HepG2 (cell line): ENCODE data around the gene PTPN18. TPM values are rescaled to one million over a fixed set of nuclear protein-coding genes. Genes with fewer than 3 reads are reported as not detected.

Experiments
- AFF4 ChIP-seq: sonication (generic); formaldehyde crosslinking; IDR thresholded peaks from 2 replicates; pipeline ENCODE4 v1.4.0; 2020; ENCODE audit warnings: missing genetic modification reagents
- AKNA ChIP-seq: sonication (generic); formaldehyde crosslinking; IDR thresholded peaks from 2 replicates; pipeline ENCODE4 v1.4.0; 2020; ENCODE audit warnings: missing genetic modification reagents, borderline replicate concordance
- ATRX ChIP-seq: sonication (generic); formaldehyde crosslinking; IDR thresholded peaks from 2 replicates; pipeline ENCODE4 v1.4.0; 2020; ENCODE audit warnings: missing genetic modification reagents, borderline replicate concordance
- RFXAP ChIP-seq: sonication (generic); formaldehyde crosslinking; IDR thresholded peaks from 2 replicates; pipeline ENCODE4 v1.4.0; 2020; ENCODE audit warnings: missing genetic modification reagents, borderline replicate concordance
- SATB2 ChIP-seq: sonication (generic); formaldehyde crosslinking; IDR thresholded peaks from 2 replicates; pipeline ENCODE4 v1.5.0; 2020; ENCODE audit warnings: missing genetic modification reagents
- SMARCE1 ChIP-seq: fragments of 450-650 bp; IDR thresholded peaks from 2 replicates; pipeline ENCODE4 v1.6.1; 2017; ENCODE audit warnings: borderline replicate concordance
- SNRNP70 ChIP-seq: fragments of 200-400 bp; formaldehyde crosslinking; IDR thresholded peaks from 2 replicates; pipeline ENCODE4 v1.6.1; 2017; ENCODE audit warnings: mild to moderate bottlenecking, low read depth, low read length, moderate library complexity
- SUZ12 ChIP-seq: fragments of 150-350 bp; IDR thresholded peaks from 2 replicates; pipeline ENCODE4 v1.6.1; 2014; ENCODE audit warnings: low read depth, low read length
- THAP11 ChIP-seq: IDR thresholded peaks from 2 replicates; pipeline ENCODE4 v1.6.1; 2016; ENCODE audit warnings: missing biosample characterization, missing genetic modification reagents
- ZFP82 ChIP-seq: sonication (generic); formaldehyde crosslinking; IDR thresholded peaks from 2 replicates; pipeline ENCODE4 v1.5.1; 2020; ENCODE audit warnings: mild to moderate bottlenecking, missing genetic modification reagents, borderline replicate concordance
- ZNF138 ChIP-seq: sonication (generic); formaldehyde crosslinking; IDR thresholded peaks from 2 replicates; pipeline ENCODE4 v1.5.0; 2020; ENCODE audit warnings: mild to moderate bottlenecking, low read depth, missing genetic modification reagents
- ZNF556 ChIP-seq: sonication (generic); formaldehyde crosslinking; IDR thresholded peaks from 2 replicates; pipeline ENCODE4 v1.4.0; 2020; ENCODE audit warnings: mild to moderate bottlenecking, missing genetic modification reagents, borderline replicate concordance
- ZNF766 ChIP-seq: sonication (generic); formaldehyde crosslinking; IDR thresholded peaks from 2 replicates; pipeline ENCODE4 v1.5.0; 2020; ENCODE audit warnings: missing genetic modification reagents, borderline replicate concordance
- ZNF773 ChIP-seq: sonication (generic); formaldehyde crosslinking; IDR thresholded peaks from 2 replicates; pipeline ENCODE4 v1.4.0; 2020; ENCODE audit warnings: missing genetic modification reagents, borderline replicate concordance
- polyA plus RNA-seq, 8 experiments: library from polyadenylated mRNA; depleted of rRNA in 3 of 8; stranded (reverse) in 7 of 8; unstranded in 1 of 8; fragments of >200 nt; fragmentation: Illumina TruSeq in 4 of 8; extraction: Trizol in 4 of 8; gene quantifications; 2 replicates each; pipeline versions ENCODE4 v1.2.1 to v1.2.3, GENCODE V29; 2011 to 2016; ENCODE audit warnings: low read depth in 4 of 8, missing spikeins in 1 of 8, mixed read lengths in 1 of 8; ENCODE audit not compliant: insufficient read depth in 1 of 8
- total RNA-seq, 5 experiments: library from RNA; depleted of rRNA; stranded (reverse); fragments of >200 nt; fragmentation: Illumina TruSeq; extraction: Trizol; gene quantifications; 2 replicates each; pipeline ENCODE4 v1.2.3, GENCODE V29; 2016; ENCODE audit warnings: low read depth in 1 of 5
- TF ChIP-seq, protein P1 (sequence below): sonication (generic); formaldehyde crosslinking; IDR thresholded peaks from 2 replicates; pipeline ENCODE4 v1.8.1; 2023; ENCODE audit warnings: mild to moderate bottlenecking, missing genetic modification reagents, borderline replicate concordance
- TF ChIP-seq, protein P2 (sequence below): sonication (generic); formaldehyde crosslinking; IDR thresholded peaks from 2 replicates; pipeline ENCODE4 v1.9.0; 2021; ENCODE audit warnings: missing genetic modification reagents, borderline replicate concordance

Gene PTPN18
- total and polyA plus RNA-seq, 2 of the 13 experiments (the other 11 are each of a cell fraction or from before 2014, with no cell fraction given), result 14.8 to 39.6 TPM

DNA sequence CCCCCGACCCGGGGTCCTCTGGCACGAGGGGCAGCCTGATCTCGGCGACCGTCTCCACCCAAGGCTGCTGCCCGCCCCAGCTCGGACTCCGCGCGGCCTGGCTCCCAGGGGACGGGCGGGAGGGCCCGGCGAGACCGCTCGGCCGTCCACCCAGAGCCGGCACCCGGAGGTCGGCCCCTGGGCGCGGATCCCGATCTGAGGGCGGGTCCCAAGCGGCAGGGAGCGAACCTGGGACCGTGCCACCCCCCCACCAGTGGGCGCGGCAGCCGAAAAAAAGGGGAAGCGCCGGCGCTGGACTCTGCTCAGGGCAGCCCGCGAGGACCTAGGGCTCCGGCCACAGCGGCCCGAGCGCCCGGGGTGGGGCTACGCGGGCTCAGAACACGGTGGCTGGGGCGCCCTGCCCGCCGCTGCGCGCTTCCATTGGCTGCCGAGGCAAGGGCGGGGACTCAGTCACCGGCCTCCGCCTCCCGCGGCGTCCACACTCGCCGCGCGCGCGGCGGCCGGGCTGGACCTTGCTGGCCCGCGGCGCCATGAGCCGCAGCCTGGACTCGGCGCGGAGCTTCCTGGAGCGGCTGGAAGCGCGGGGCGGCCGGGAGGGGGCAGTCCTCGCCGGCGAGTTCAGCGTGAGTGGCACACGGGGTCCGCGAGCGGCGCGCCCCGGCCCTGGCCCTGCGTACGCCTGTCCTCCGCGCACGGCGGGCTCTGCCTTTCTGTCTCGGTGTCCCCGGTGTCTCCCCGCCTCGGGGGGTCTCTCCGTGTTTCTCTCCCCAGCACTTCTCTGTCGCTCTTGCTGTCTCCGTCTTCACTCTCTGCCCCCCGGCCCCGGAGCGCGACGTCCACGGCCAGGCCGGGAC is at the start of gene PTPN18 (continued):
- no peak for TF ChIP-seq AKNA (CRISPR knock-in tag)
- TF ChIP-seq SMARCE1, result no peak
- peak; percentile 16; the same call in 1 of the 2 replicates for TF ChIP-seq SATB2
- TF ChIP-seq, protein P1, sequence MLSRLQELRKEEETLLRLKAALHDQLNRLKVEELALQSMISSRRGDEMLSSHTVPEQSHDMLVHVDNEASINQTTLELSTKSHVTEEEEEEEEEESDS (CRISPR knock-in tag), result no peak
- no peak; the same call in 1 of the 2 replicates for TF ChIP-seq RFXAP (CRISPR knock-in tag)
- TF ChIP-seq SNRNP70, result no peak
- TF ChIP-seq ZNF556 (CRISPR knock-in tag), result no peak; the same call in 1 of the 2 replicates
- TF ChIP-seq SUZ12, result no peak
- no peak for TF ChIP-seq ATRX
- TF ChIP-seq ZNF766 (CRISPR knock-in tag), result peak; percentile 55; the same call in 1 of the 2 replicates
- TF ChIP-seq ZFP82 (CRISPR knock-in tag), result peak; percentile 92; the same call in 1 of the 2 replicates
- TF ChIP-seq ZNF773 (CRISPR knock-in tag), result peak; percentile 74; the same call in 1 of the 2 replicates
- peak; percentile 51; the same call in 1 of the 2 replicates for TF ChIP-seq THAP11 (CRISPR knock-in tag)
- TF ChIP-seq AFF4 (CRISPR knock-in tag), result 0 out of 2 replicates have a peak, but pooled peaks have one; percentile 22
- TF ChIP-seq ZNF138 (CRISPR knock-in tag), result no peak
- TF ChIP-seq, protein P2, sequence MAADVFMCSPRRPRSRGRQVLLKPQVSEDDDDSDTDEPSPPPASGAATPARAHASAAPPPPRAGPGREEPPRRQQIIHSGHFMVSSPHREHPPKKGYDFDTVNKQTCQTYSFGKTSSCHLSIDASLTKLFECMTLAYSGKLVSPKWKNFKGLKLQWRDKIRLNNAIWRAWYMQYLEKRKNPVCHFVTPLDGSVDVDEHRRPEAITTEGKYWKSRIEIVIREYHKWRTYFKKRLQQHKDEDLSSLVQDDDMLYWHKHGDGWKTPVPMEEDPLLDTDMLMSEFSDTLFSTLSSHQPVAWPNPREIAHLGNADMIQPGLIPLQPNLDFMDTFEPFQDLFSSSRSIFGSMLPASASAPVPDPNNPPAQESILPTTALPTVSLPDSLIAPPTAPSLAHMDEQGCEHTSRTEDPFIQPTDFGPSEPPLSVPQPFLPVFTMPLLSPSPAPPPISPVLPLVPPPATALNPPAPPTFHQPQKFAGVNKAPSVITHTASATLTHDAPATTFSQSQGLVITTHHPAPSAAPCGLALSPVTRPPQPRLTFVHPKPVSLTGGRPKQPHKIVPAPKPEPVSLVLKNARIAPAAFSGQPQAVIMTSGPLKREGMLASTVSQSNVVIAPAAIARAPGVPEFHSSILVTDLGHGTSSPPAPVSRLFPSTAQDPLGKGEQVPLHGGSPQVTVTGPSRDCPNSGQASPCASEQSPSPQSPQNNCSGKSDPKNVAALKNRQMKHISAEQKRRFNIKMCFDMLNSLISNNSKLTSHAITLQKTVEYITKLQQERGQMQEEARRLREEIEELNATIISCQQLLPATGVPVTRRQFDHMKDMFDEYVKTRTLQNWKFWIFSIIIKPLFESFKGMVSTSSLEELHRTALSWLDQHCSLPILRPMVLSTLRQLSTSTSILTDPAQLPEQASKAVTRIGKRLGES (CRISPR knock-in tag), result no peak; the same call in 1 of the 2 replicates
